Loucy (cell line): Measurements from ENCODE around the gene BICRA.

Experiments
- H2AFZ ChIP-seq: fragments of 200-600 bp; sonication (generic); 2 replicates; pipeline ENCODE4 v1.6.0; 2016; ENCODE audit warnings: antibody characterized with exemption, mild to moderate bottlenecking, low read length, moderate library complexity
- H3F3A ChIP-seq: fragments of 200-600 bp; 2 replicates; pipeline ENCODE4 v1.6.0; 2016; ENCODE audit warnings: antibody characterized with exemption, low read depth, mild to moderate bottlenecking
- H3K27me3 ChIP-seq: fragments of 200-600 bp; sonication (generic); 2 replicates; pipeline ENCODE4 v1.6.1; 2014; ENCODE audit warnings: low read length, mild to moderate bottlenecking; ENCODE audit not compliant: insufficient read depth, poor library complexity, severe bottlenecking
- H3K36me3 ChIP-seq: fragments of 200-600 bp; sonication (generic); 2 replicates; pipeline ENCODE4 v1.6.1; 2016; ENCODE audit warnings: low read length; ENCODE audit not compliant: insufficient read depth
- H3K4me1 ChIP-seq: fragments of 200-600 bp; sonication (generic); 2 replicates; pipeline ENCODE4 v1.5.1; 2014; ENCODE audit warnings: low read length, mild to moderate bottlenecking; ENCODE audit not compliant: insufficient read depth, poor library complexity, severe bottlenecking
- H3K4me2 ChIP-seq: fragments of 200-600 bp; sonication (generic); 2 replicates; pipeline ENCODE4 v1.6.0; 2014; ENCODE audit warnings: antibody characterized with exemption, low read length, low read depth, mild to moderate bottlenecking; ENCODE audit not compliant: poor library complexity, severe bottlenecking
- H3K4me3 ChIP-seq: fragments of 200-600 bp; sonication (generic); 2 replicates; pipeline ENCODE4 v1.5.1; 2014; ENCODE audit warnings: low read length, mild to moderate bottlenecking, mixed read lengths; ENCODE audit not compliant: poor library complexity, severe bottlenecking
- H3K79me2 ChIP-seq: fragments of 200-600 bp; sonication (generic); 2 replicates; pipeline ENCODE4 v1.6.1; 2014; ENCODE audit warnings: low read length; ENCODE audit not compliant: insufficient read depth
- H3K9ac ChIP-seq: fragments of 200-600 bp; sonication (generic); 2 replicates; pipeline ENCODE4 v1.6.0; 2014; ENCODE audit warnings: mild to moderate bottlenecking, low read depth, low read length, moderate library complexity; ENCODE audit not compliant: poor library complexity, severe bottlenecking
- H3K9me2 ChIP-seq: fragments of 200-600 bp; sonication (generic); replicated peaks from 2 replicates; pipeline ENCODE4 v1.6.1; 2016; ENCODE audit warnings: low read depth, low read length, mixed read lengths
- H3K9me3 ChIP-seq: fragments of 200-600 bp; sonication (generic); 2 replicates; pipeline ENCODE4 v1.6.1; 2014; ENCODE audit warnings: mild to moderate bottlenecking, antibody characterized with exemption, low read length, low read depth; ENCODE audit not compliant: insufficient read depth
- H4K20me1 ChIP-seq: fragments of 200-600 bp; sonication (generic); 2 replicates; pipeline ENCODE4 v1.6.0; 2014; ENCODE audit warnings: antibody characterized with exemption, low read length, mild to moderate bottlenecking; ENCODE audit not compliant: insufficient read depth, poor library complexity, severe bottlenecking
- EZH2phosphoT487 ChIP-seq: fragments of 200-600 bp; IDR thresholded peaks from 2 replicates; pipeline ENCODE4 v1.6.1; 2018; ENCODE audit warnings: antibody characterized with exemption, mild to moderate bottlenecking, moderate library complexity, borderline replicate concordance
- TF ChIP-seq, protein P1 (sequence below): fragments of 200-600 bp; sonication (generic); conservative IDR thresholded peaks from 2 replicates; pipeline ENCODE4 v1.5.1; 2014; ENCODE audit warnings: mild to moderate bottlenecking, antibody characterized with exemption, low read length

Gene BICRA

DNA sequence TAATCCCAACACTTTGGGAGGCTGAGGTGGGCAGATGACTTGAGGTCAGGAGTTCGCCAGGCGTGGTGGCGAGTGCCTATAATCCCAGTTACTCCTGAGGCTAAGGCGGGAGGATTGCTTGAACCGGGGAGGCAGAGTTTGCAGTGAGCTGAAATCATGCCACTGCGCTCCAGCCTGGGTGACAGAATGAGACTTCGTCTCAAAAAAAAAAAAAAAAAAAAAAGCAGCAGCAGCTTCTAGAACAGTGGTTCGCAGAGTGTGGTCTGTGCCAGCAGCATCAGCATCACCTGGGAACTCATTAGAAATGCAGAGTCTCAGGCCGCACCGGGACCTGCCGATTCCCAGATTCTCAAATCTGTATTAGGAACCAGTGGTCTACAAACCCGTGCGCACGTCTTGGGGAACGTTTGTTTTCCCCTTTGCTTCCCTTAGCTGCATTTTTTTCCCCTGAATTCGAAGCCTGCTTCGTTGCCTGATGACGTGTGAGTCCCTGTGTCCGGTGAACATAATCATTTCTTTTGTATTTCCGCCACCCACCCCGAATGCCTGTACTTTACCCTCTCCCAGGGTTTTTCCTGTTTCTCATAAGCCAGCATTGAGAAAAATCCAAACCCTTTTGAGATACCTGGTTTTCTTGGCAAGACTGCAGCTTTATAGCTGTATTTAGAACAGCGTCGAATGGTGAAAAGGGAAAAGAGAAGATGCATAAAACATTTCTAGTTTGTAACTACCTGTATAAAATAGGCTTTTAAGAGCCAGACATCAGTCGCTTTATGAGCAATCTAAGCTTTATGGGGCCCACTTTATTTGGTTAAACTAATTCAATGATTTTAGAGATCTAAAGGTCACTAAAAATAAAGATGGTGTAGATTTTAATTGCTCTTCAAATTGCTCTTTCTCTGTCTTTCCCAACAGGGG lies 49.8 kb downstream of the BICRA start:
- Histone ChIP-seq H3K4me2 (no peak overlapping the region), H3K9me3 (no peaks in the 10 kb centered on the region), H4K20me1 (peaks cover 6% of the 10 kb centered on the region), H3F3A (no peaks in the 10 kb centered on the region), H3K4me3 (no peak overlapping the region), H2AFZ (no peak overlapping the region), H3K9me2 (no peaks in the 10 kb centered on the region), H3K4me1 (no peaks in the 10 kb centered on the region), H3K36me3 (no peaks in the 10 kb centered on the region; the same call in 1 of the 2 replicates), H3K79me2 (peaks cover 68% of the 10 kb centered on the region; the same call in 1 of the 2 replicates), H3K9ac (no peak overlapping the region), H3K27me3 (no peaks in the 10 kb centered on the region)
- TF ChIP-seq EZH2phosphoT487: no peak
- TF ChIP-seq, protein P1, sequence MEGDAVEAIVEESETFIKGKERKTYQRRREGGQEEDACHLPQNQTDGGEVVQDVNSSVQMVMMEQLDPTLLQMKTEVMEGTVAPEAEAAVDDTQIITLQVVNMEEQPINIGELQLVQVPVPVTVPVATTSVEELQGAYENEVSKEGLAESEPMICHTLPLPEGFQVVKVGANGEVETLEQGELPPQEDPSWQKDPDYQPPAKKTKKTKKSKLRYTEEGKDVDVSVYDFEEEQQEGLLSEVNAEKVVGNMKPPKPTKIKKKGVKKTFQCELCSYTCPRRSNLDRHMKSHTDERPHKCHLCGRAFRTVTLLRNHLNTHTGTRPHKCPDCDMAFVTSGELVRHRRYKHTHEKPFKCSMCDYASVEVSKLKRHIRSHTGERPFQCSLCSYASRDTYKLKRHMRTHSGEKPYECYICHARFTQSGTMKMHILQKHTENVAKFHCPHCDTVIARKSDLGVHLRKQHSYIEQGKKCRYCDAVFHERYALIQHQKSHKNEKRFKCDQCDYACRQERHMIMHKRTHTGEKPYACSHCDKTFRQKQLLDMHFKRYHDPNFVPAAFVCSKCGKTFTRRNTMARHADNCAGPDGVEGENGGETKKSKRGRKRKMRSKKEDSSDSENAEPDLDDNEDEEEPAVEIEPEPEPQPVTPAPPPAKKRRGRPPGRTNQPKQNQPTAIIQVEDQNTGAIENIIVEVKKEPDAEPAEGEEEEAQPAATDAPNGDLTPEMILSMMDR: no peak

DNA sequence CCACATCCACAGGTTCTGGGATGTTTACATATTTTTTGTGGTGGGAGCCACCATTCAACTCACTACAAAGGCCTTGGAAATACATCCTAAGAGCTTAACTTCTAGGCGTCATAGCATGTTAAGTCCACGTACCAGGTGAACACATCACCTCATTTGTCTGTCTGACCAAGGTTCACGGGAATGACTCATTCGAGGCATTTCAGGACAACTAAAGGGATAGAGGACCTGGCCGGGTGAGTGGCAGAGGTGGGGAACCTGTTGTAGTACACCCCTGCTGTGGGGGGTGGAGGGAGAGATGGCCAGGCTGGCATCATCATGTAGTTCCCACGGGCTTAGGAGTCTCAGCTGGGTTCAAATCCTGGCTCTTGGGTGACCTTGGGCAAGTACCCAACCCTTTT lies 51.5 kb downstream of the BICRA start:
- H3K79me2 ChIP-seq: peaks cover 70% of the 10 kb centered on the region; the same call in 1 of the 2 replicates
- no peak overlapping the region for H3K9ac ChIP-seq
- H3K27me3 ChIP-seq: no peaks in the 10 kb centered on the region
- no peaks in the 10 kb centered on the region for H3K9me3 ChIP-seq
- no peaks in the 10 kb centered on the region; the same call in 1 of the 2 replicates for H3K36me3 ChIP-seq
- no peak overlapping the region for H2AFZ ChIP-seq
- TF ChIP-seq, protein P1: no peak
- no peak for TF ChIP-seq EZH2phosphoT487
- H4K20me1 ChIP-seq: peaks cover 13% of the 10 kb centered on the region
- peaks cover 6% of the 10 kb centered on the region for H3K4me1 ChIP-seq
- no peaks in the 10 kb centered on the region for H3K9me2 ChIP-seq
- H3F3A ChIP-seq: no peaks in the 10 kb centered on the region
- H3K4me3 ChIP-seq: no peak overlapping the region
- no peak overlapping the region for H3K4me2 ChIP-seq

DNA sequence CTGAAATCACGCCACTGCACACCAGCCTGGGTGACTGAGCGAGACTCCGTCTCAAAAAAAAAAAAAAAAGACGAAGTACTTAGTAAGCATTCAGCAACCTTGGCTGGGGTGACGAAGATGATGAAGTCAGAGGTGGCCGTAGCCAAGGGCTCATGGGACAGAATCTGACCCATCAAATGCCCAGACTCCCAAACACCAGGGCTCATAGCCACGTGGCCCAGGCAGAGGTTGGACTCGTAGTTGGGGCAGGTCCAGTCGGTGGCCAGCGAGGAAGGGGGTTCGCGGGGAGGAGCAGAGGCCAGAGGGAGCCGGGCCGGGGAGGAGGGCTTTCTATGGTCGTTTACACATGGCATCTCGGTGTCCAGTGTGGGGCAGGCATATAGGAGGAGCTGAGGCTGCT lies 52.2 kb downstream of the BICRA start:
- H2AFZ ChIP-seq: no peak overlapping the region
- peaks cover 6% of the 10 kb centered on the region for H3K4me1 ChIP-seq
- H3K9me3 ChIP-seq: no peaks in the 10 kb centered on the region
- no peak overlapping the region for H3K4me3 ChIP-seq
- no peaks in the 10 kb centered on the region; the same call in 1 of the 2 replicates for H3K36me3 ChIP-seq
- H3K9me2 ChIP-seq: no peaks in the 10 kb centered on the region
- no peaks in the 10 kb centered on the region for H3F3A ChIP-seq
- no peak for TF ChIP-seq EZH2phosphoT487
- TF ChIP-seq, protein P1: no peak
- H3K79me2 ChIP-seq: peaks cover 68% of the 10 kb centered on the region; the same call in 1 of the 2 replicates
- H3K9ac ChIP-seq: no peak overlapping the region
- H3K27me3 ChIP-seq: no peaks in the 10 kb centered on the region
- H4K20me1 ChIP-seq: peaks cover 9% of the 10 kb centered on the region
- no peak overlapping the region for H3K4me2 ChIP-seq
